OCI-LY3 (cell line): ENCODE measurements around the gene TUBA4A.

Source experiments
- CTCF ChIP-seq: fragments of 200-600, 300-600 bp; sonication (generic); IDR thresholded peaks from 2 replicates; pipeline ENCODE4 v1.5.1; 2014; ENCODE audit warnings: antibody characterized with exemption, low read length, low read depth
- EZH2phosphoT487 ChIP-seq: fragments of 200-600 bp; shearing (Covaris generic); IDR thresholded peaks from 2 replicates; pipeline ENCODE4 v1.6.1; 2018; ENCODE audit warnings: antibody characterized with exemption, mixed run types, low read depth

DNA sequence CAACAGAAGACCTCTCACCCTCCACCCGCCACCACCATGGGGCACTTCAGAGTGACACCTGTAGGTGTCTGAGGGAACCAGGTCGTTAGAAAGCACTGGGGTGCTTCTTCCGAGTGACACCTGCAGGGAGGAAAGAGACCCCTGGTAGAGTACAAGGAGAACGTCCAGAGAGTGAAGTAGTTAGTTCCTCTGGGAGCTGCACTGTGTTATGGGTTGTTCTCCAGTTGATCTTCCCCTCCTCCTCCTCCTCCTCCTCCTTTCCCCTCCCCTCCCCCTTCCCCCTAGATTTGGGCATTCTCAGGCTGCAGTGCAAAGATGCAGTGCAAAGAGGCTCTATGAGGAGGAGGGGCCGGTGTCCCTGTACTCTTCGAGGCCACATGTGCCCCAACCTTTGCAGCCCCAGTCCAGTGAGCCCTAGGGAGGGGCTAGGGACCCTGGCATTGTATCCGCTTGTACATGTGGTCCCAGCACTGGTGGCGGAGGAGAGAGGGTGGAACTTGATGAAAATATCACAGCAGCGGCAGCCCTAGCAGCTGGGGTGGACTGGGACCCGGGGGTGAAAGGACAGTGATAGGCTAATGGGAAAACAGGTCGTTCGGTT, 26.3 kb upstream of the TUBA4A start:
- TF ChIP-seq EZH2phosphoT487 (no peak), CTCF (peak; percentile 31; the same call in 1 of the 2 replicates)
